Head of caudate nucleus (tissue), 42 donors: ENCODE data around the gene GCM1.

ENCODE experiments used
- DNase-seq, 42 donors: peaks; one replicate each; pipeline versions ENCODE4 v3.0.0 to v3.0.0-alpha.2; 2020 to 2021; ENCODE audit warnings: mixed read lengths in 7 of 42
- intact Hi-C: fragments of 100-400 bp; cut with DNase I; formaldehyde crosslinking; loops from one replicate; pipeline ENCODE4 v1.15.0; 2022

The GCM1 gene

GRCh38 chr6:53115113-53115512 is 33.5 kb downstream of the GCM1 start:
- intact Hi-C loops, result no loop called here

GRCh38 chr6:53113742-53114141 is 34.9 kb downstream of the GCM1 start:
- no peak for DNase-seq
- intact Hi-C loops, result no loop called here

More at GRCh38 chr6:53115113-53115512, 33.5 kb downstream of the GCM1 start:
- no peak for DNase-seq

GRCh38 chr6:53112871-53113270 is 35.8 kb downstream of the GCM1 start:
- DNase-seq, result no peak
- intact Hi-C loops, result no loop called here

GRCh38 chr6:53112404-53112803 is 36.2 kb downstream of the GCM1 start:
- intact Hi-C loops, result no loop called here
- DNase-seq, result no peak

- intact Hi-C loops, result no loop called here
- no peak for DNase-seq
Measured at GRCh38 chr6:53111865-53112264, 36.8 kb downstream of the GCM1 start.

GRCh38 chr6:53109612-53110011 is 39.0 kb downstream of the GCM1 start:
- DNase-seq, result no peak
- intact Hi-C loops, result no loop called here

- intact Hi-C loops, result no loop called here
- no peak for DNase-seq
Measured at GRCh38 chr6:53107091-53107490, 41.5 kb downstream of the GCM1 start.

- no peak for DNase-seq
- intact Hi-C loops, result no loop called here
Measured at GRCh38 chr6:53104916-53105315, 43.7 kb downstream of the GCM1 start.

- intact Hi-C loops, result no loop called here
- peak in 1 of 42 donors; percentile 31 for DNase-seq
Measured at GRCh38 chr6:53103993-53104675, 44.5 kb downstream of the GCM1 start.

GRCh38 chr6:53101006-53101405 is 47.6 kb downstream of the GCM1 start:
- no peak for DNase-seq
- intact Hi-C loops, result no loop called here

GRCh38 chr6:53100561-53100960 is 48.1 kb downstream of the GCM1 start:
- intact Hi-C loops, result no loop called here
- no peak for DNase-seq

- DNase-seq, result no peak
- intact Hi-C loops, result no loop called here
Measured at GRCh38 chr6:53095716-53096115, 52.9 kb downstream of the GCM1 start.

GRCh38 chr6:53095270-53095669 is 53.4 kb downstream of the GCM1 start:
- intact Hi-C loops, result no loop called here
- DNase-seq, result no peak

GRCh38 chr6:53090576-53090975 is 58.1 kb downstream of the GCM1 start:
- intact Hi-C loops, result no loop called here
- DNase-seq, result peak in 1 of 42 donors; percentile 47

GRCh38 chr6:53089948-53090347 is 58.7 kb downstream of the GCM1 start:
- intact Hi-C loops, result no loop called here
- no peak for DNase-seq

- no peak for DNase-seq
- intact Hi-C loops, result no loop called here
Measured at GRCh38 chr6:53086302-53086701, 62.3 kb downstream of the GCM1 start.

- DNase-seq, result no peak
- intact Hi-C loops, result no loop called here
Measured at GRCh38 chr6:53080813-53081212, 67.8 kb downstream of the GCM1 start.
